Ovary (tissue), 3 donors: ENCODE measurements around the gene AFAP1L1.

Experiments used
- POLR2A ChIP-seq: fragments of 450-650 bp; IDR thresholded peaks from one replicate; pipeline ENCODE4 v1.6.1; 2017; ENCODE audit warnings: antibody characterized with exemption, mild to moderate bottlenecking, moderate library complexity
- TF ChIP-seq, protein P1 (sequence below), 3 donors: fragments of 450-650 bp in 2 of 3; fragments of 200-600 bp in 1 of 3; IDR thresholded peaks; one replicate each; pipeline versions ENCODE4 v1.5.1 to v1.8.0; 2016 to 2022; ENCODE audit warnings: antibody characterized with exemption in 3 of 3, mild to moderate bottlenecking in 1 of 3
- donor health status: DM: no; HTN: no; CAD: no.

DNA sequence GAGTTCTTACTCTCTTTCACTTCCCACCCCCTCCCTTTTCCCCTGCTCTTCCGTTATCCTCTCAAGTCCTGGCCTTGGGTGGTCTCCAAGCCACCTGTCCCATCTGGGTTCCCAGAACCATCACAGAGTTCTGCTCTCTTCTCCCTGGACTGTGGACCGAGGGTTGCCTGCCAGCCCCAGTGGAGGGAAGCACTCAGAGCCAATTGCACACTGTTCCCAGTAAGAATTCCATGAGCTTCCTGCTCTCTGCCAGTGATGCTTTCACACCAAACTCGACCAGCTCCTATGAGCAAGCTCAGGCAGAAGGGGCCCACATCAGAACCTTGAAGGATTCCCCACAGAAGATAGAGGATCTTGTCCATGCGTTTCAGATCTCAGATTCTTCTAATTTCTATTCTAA lies 20.1 kb upstream of the AFAP1L1 start:
- TF ChIP-seq, protein P1, sequence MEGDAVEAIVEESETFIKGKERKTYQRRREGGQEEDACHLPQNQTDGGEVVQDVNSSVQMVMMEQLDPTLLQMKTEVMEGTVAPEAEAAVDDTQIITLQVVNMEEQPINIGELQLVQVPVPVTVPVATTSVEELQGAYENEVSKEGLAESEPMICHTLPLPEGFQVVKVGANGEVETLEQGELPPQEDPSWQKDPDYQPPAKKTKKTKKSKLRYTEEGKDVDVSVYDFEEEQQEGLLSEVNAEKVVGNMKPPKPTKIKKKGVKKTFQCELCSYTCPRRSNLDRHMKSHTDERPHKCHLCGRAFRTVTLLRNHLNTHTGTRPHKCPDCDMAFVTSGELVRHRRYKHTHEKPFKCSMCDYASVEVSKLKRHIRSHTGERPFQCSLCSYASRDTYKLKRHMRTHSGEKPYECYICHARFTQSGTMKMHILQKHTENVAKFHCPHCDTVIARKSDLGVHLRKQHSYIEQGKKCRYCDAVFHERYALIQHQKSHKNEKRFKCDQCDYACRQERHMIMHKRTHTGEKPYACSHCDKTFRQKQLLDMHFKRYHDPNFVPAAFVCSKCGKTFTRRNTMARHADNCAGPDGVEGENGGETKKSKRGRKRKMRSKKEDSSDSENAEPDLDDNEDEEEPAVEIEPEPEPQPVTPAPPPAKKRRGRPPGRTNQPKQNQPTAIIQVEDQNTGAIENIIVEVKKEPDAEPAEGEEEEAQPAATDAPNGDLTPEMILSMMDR (IDR thresholded peaks at IDR 0.05): no peak
- TF ChIP-seq POLR2A: no peak
